Endothelial cell of hepatic sinusoid (primary cell): Measurements from ENCODE around the gene ELMO1.

Source experiments
- in situ Hi-C: cut with HindIII; loops from 2 replicates; pipeline ENCODE4 v1.10.0; 2017; ENCODE audit warnings: low sequenced_read_pairs

Gene ELMO1

GRCh38 chr7:37116093-37116701, 332.5 kb downstream of the ELMO1 start:
- in situ Hi-C loops, result no loop called here

GRCh38 chr7:37113661-37114355, 334.9 kb downstream of the ELMO1 start:
- in situ Hi-C loops, result no loop called here

GRCh38 chr7:37112876-37113275, 335.8 kb downstream of the ELMO1 start:
- in situ Hi-C loops, result no loop called here

GRCh38 chr7:37112218-37112617, 336.4 kb downstream of the ELMO1 start:
- in situ Hi-C loops, result no loop called here

- in situ Hi-C loops, result no loop called here
Observed at GRCh38 chr7:37111459-37111858, 337.2 kb downstream of the ELMO1 start.

GRCh38 chr7:37110660-37111424, 337.8 kb downstream of the ELMO1 start:
- in situ Hi-C loops, result no loop called here

GRCh38 chr7:37109843-37110242, 338.8 kb downstream of the ELMO1 start:
- in situ Hi-C loops, result no loop called here

- in situ Hi-C loops, result no loop called here
Observed at GRCh38 chr7:37109016-37109683, 339.5 kb downstream of the ELMO1 start.

GRCh38 chr7:37108615-37109014, 340.0 kb downstream of the ELMO1 start:
- in situ Hi-C loops, result no loop called here

- in situ Hi-C loops, result no loop called here
Observed at GRCh38 chr7:37107047-37107750, 341.5 kb downstream of the ELMO1 start.

GRCh38 chr7:37105762-37106161, 342.9 kb downstream of the ELMO1 start:
- in situ Hi-C loops, result no loop called here

GRCh38 chr7:37104822-37105518, 343.7 kb downstream of the ELMO1 start:
- in situ Hi-C loops, result no loop called here

GRCh38 chr7:37102518-37103137, 346.0 kb downstream of the ELMO1 start:
- in situ Hi-C loops, result no loop called here

GRCh38 chr7:37100735-37101331, 347.8 kb downstream of the ELMO1 start:
- in situ Hi-C loops, result no loop called here

GRCh38 chr7:37098762-37099161, 349.9 kb downstream of the ELMO1 start:
- in situ Hi-C loops, result no loop called here

- in situ Hi-C loops, result no loop called here
Observed at GRCh38 chr7:37097983-37098382, 350.7 kb downstream of the ELMO1 start.

GRCh38 chr7:37097276-37097675, 351.4 kb downstream of the ELMO1 start:
- in situ Hi-C loops, result no loop called here

GRCh38 chr7:37096341-37096740, 352.3 kb downstream of the ELMO1 start:
- in situ Hi-C loops, result no loop called here

- in situ Hi-C loops, result no loop called here
Observed at GRCh38 chr7:37095122-37095521, 353.5 kb downstream of the ELMO1 start.
